Measurements from ENCODE around the gene KRTAP10-7.
A peak's percentile ranks its signal among the peaks of the same experiment; 100 is the strongest.
"Not testable (repeated sequence)": the region's sequence is repeated elsewhere in the genome, so short reads cannot be mapped to it uniquely, and the experiment has no call there.

KRTAP10-7 gene

DNA sequence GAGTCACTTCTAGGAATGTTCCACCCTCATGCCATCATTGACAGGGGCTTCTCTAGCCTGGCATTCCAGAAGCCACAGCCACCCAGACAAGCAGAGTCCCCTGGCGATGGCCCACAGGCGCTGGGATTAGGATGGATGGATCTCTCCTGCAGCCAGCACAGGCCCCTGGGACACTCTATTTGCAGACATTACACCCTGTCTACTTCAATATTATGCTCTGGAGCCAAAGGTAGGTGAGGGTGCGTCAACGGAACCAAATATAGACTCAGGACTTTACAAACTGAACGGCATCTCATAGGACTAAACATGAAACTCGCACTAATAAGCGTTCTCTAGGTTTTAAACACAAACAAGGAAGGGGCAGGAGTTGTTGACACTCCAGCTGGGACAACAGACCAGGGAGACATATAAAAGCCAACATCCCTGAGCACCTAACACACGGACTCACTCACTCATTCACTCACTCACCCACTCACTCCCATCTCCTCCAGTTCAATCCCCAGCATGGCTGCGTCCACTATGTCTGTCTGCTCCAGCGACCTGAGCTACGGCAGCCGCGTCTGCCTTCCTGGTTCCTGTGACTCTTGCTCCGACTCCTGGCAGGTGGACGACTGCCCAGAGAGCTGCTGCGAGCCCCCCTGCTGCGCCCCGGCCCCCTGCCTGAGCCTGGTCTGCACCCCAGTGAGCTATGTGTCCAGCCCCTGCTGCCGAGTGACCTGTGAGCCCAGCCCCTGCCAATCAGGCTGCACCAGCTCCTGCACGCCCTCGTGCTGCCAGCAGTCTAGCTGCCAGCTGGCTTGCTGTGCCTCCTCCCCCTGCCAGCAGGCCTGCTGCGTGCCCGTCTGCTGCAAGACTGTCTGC, at the start of gene KRTAP10-7:
Gene KRTAP10-7 (plus strand): TSS at position 480 of the 861 bp plus-strand sequence. CDS start 25 bp downstream, at position 505.
- DNase-seq = not testable (repeated sequence)

GRCh38 chr21:44550807-44551206, 49.6 kb upstream of the KRTAP10-7 start:
- no peak for DNase-seq

GRCh38 chr21:44551340-44551961, 48.9 kb upstream of the KRTAP10-7 start, which contains the start of gene KRTAP10-2:
TSS of gene KRTAP10-2 (minus strand) at chr21:44551505. CDS start at chr21:44551458, 47 bp downstream.
- no peak for DNase-seq

DNA sequence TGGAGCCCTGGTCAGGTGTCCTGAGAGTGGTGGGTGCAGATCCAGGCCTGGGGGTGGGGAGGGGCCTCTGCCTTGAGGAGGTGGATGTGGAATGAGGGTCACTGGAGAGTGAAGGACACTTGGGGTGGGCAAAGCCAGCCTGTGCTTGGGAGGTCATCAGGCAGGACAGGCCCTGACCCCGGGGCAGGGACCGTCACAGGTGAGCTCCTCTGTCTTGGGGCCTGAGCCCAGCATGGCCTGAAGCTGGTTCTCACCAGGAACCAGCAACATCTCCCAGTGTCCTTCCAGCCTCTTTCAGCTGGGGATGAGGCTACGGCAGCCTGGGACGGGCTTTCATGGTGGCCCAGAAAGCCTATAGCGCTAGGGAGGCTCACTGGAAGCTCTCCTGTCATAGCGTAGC, 48.3 kb upstream of the KRTAP10-7 start:
- no peak for DNase-seq

DNA sequence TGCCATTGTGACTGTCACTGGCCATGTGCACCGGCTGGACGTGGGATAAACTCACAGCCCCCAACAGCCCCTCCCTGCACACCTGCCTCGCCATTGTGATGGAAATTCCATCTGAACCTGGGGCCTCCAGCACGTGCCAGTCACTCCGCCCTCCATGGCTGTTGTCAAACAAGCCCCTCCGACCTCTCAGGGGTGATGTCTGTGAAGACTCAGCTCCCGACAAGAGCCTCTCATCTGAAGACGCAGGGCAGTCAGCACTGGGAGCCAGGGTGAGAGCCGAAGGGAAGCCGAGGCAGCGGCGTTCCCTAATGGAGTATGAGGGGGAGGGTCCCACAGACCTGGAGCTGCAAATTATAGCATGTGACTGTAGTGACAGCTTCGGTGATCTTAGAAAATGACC, 47.7 kb upstream of the KRTAP10-7 start:
- no peak for DNase-seq

DNA sequence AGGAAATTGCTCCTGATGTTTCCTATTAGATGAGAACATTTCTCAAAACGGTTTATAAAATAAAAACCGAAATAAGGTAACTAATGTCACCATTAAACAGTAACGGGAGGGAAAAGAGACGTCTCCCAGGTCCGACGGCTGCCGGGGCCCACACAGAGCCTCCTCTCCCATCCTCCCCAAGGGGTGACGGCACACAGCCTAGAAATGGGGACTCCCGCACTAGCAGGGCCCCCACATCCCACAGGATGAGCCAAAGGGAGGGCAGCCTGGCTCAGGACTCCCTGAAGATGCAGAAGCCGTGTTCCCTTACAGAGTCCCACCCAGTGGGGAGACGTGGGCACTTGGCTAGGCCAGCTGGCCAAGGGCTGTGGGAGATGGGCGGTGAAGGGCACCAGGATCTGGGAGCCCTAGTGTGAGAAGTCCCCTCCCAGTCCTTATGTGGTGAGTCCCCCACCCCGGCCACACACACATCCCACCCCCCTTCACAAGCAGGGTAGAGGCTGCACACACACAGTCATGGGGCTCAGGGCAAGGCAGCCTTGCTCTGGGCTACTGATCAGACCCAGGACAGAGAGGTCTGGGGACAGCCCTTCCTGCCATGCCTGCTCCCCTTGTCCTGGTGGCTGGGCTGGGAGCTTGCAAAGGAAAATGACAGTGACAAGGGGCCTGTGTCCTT, 45.1 kb upstream of the KRTAP10-7 start:
- no peak for DNase-seq

GRCh38 chr21:44556879-44557278, 43.5 kb upstream of the KRTAP10-7 start:
- peak; percentile 33 for DNase-seq

GRCh38 chr21:44557491-44558328, 42.7 kb upstream of the KRTAP10-7 start:
- no peak for DNase-seq

DNA sequence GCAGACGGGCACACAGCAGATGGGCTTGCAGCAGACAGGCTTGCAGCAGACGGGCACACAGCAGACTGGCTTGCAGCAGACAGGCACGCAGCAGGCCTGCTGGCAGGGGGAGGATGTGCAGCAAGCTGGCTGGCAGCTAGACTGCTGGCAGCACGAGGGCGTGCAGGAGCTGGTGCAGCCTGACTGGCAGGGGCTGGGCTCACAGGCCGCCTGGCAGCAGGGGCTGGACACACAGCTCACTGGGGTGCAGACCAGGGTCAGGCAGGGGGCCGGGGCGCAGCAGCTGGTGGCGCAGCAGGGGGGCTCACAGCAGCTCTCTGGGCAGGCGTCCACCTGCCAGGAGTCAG, 42.1 kb upstream of the KRTAP10-7 start:
- not testable (repeated sequence) for DNase-seq

- DNase-seq = no peak
Measured at GRCh38 chr21:44558695-44559094, 41.7 kb upstream of the KRTAP10-7 start, which contains the start of gene KRTAP10-3. TSS of gene KRTAP10-3 (minus strand) at chr21:44558795. CDS start at chr21:44558715, 80 bp downstream.

DNA sequence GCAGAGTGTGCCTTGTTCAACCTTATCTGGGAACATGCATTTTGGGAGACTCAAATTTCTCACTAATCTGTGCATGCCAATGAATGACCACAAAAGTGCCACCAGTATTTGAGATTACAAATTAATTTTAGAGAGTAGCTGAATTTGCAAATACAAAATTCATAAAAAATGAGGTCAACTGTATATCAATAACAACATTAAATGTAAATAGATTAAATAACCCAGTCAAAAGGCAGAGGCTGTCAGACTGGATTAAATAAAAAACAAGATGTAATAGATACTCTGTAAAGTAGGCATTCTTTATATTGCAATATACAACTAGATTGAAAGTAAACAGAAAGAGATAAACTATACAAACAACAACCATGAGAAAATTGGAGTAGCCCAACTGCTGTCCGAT, 36.3 kb upstream of the KRTAP10-7 start:
- DNase-seq = no peak

DNA sequence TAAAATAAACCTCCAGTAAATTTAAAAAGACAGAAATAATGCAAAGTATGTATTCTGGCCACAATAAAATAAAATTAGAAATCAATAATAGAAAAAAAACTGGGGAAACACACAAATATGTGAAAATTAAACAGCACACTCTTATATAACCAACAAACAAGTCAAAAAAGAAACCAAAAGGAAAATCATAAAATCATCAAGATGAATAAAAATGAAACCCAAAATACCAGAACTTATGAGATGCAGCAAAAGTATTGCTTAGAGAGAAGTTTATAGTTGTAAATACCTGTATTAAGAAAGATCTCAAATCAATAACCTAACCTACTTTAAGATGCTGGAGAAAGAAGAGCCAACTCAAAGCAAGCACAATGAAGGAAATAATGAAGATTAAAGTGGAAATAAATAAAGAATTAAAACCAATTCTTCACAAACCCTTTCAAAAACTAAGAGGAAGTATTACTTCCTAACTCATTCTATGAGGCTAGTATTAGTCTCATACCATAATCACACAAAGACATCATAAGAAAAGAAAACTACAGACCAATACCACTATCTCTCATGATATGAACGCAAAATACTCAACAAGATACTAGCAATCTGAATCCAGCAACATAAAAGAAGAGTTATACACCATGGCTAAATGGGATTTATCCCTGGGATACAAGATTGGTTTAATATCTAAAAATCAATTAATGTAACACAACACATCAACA, 35.4 kb upstream of the KRTAP10-7 start:
- no peak for DNase-seq

DNA sequence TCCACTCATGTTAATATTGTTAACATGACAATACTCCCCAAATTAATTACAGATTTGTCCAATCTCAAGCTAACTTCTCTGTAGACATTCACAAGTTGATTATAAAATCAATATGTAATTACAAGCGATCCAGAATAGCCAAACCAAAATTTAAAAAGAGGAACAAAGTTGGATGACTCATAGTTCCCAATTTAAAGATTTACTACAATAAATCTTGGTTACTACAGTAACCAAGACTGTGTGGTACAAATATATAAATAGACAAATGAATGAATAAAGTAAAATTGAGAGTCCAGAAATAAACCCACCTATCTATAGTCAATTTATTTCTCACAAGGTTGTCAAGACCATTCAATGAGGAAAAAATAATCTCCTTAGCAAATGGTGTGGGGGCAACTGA, 34.0 kb upstream of the KRTAP10-7 start:
- no peak for DNase-seq

GRCh38 chr21:44567481-44568171, 32.8 kb upstream of the KRTAP10-7 start:
- no peak for DNase-seq

GRCh38 chr21:44568261-44568660, 32.1 kb upstream of the KRTAP10-7 start:
- no peak for DNase-seq

- no peak for DNase-seq
Measured at GRCh38 chr21:44568667-44569556, 31.5 kb upstream of the KRTAP10-7 start.

DNA sequence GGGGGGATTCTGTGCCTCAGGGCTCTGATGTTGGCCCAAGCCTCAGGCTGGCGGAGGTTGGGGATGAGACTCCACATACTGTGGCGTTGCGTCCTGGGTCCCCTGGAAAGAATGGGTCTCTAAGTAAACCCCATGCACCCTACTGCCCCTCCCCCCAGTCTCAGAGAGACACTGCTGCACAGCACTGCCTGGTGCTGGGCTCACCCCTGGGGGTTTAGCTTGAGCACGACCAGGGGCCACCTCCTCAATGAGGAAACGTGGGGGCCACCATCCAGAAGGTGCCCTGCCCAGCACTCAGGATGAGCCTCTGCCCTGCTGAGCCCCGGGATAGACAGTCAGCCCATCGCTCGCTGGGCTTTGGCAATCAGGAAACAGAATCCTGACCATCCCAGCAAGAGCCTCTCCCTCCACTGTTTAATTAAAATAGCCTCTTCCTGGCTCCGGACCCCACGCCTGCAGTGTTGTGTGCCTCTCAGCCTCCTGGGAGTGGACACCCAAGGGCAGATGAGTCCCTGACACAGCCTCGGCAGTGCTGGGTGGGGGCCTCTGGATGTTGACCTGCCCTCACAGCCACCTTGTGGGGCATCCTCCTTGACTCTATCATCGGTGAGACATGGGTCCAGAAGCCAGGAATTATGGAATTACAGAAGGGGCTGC, 30.4 kb upstream of the KRTAP10-7 start:
- no peak for DNase-seq

- no peak for DNase-seq
Measured at GRCh38 chr21:44571296-44571695, 29.1 kb upstream of the KRTAP10-7 start.

Measured in NCI-H1436 (cell line).